ENCODE data around the gene CTSL.

The CTSL gene

DNA sequence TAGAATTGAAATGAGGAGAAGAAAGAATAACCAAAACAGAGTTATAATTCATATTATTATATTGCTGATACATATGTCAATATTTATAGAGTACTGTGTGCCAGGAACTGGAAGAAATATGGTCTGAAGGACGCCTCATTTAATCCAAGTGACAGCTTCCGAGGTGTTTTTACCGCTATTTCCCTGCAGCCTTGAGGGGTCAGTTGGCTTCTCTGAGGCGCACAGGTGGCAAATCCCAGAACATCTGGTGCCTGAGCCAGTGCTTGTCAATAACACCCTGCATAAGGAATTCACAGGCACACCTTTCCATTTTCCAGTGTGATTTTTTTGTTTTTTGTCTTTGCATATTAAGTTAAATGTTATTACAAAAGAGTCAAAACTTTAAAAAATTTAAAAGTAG is 43.3 kb upstream of the CTSL start:
- no peaks in the 10 kb centered on the region for H3K27me3 ChIP-seq (ENCODE audit: control insufficient read depth, low read length)
- no peaks in the 10 kb centered on the region for H4K20me1 ChIP-seq (ENCODE audit: control insufficient read depth, insufficient read depth, low read depth, low read length)
- no peak overlapping the region for H3K27ac ChIP-seq (ENCODE audit: low read depth, low read length)
- no peaks in the 10 kb centered on the region for H3K9me2 ChIP-seq (replicated peaks; ENCODE audit: control insufficient read depth, low read length)
- H3K79me2 ChIP-seq (ENCODE audit: control insufficient read depth, low read length), result no peaks in the 10 kb centered on the region
- H3K4me1 ChIP-seq (ENCODE audit: control insufficient read depth, low read length), result no peaks in the 10 kb centered on the region
- H3K9me3 ChIP-seq (ENCODE audit: control insufficient read depth, insufficient read depth, low read length), result no peaks in the 10 kb centered on the region
- no peaks in the 10 kb centered on the region for H3K36me3 ChIP-seq (ENCODE audit: control insufficient read depth, low read length)
- H3K4me3 ChIP-seq (ENCODE audit: low read length), result no peak overlapping the region
- no peaks in the 10 kb centered on the region for H3F3A ChIP-seq (ENCODE audit: control insufficient read depth, insufficient read depth)
- TF ChIP-seq, protein P1, sequence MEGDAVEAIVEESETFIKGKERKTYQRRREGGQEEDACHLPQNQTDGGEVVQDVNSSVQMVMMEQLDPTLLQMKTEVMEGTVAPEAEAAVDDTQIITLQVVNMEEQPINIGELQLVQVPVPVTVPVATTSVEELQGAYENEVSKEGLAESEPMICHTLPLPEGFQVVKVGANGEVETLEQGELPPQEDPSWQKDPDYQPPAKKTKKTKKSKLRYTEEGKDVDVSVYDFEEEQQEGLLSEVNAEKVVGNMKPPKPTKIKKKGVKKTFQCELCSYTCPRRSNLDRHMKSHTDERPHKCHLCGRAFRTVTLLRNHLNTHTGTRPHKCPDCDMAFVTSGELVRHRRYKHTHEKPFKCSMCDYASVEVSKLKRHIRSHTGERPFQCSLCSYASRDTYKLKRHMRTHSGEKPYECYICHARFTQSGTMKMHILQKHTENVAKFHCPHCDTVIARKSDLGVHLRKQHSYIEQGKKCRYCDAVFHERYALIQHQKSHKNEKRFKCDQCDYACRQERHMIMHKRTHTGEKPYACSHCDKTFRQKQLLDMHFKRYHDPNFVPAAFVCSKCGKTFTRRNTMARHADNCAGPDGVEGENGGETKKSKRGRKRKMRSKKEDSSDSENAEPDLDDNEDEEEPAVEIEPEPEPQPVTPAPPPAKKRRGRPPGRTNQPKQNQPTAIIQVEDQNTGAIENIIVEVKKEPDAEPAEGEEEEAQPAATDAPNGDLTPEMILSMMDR (IDR thresholded peaks at IDR 0.05; ENCODE audit: low read depth, low read length, poor library complexity, severe bottlenecking), result no peak
- TF ChIP-seq EZH2phosphoT487 (IDR thresholded peaks at IDR 0.05; ENCODE audit: borderline replicate concordance, low read length), result no peak
- H3K4me2 ChIP-seq (ENCODE audit: low read length), result no peak overlapping the region

GRCh38 chr9:87683751-87684626 is 41.9 kb upstream of the CTSL start:
- H3K36me3 ChIP-seq (ENCODE audit: control insufficient read depth, low read length), result no peaks in the 10 kb centered on the region
- no peak overlapping the region for H3K4me2 ChIP-seq (ENCODE audit: low read length)

GRCh38 chr9:87684627-87685219 is 41.2 kb upstream of the CTSL start:
- Histone ChIP-seq H3K9me3 (ENCODE audit: control insufficient read depth, insufficient read depth, low read length) (no peaks in the 10 kb centered on the region), H3K9me2 (replicated peaks; ENCODE audit: control insufficient read depth, low read length) (no peaks in the 10 kb centered on the region), H3K79me2 (ENCODE audit: control insufficient read depth, low read length) (no peaks in the 10 kb centered on the region), H3K27me3 (ENCODE audit: control insufficient read depth, low read length) (no peaks in the 10 kb centered on the region), H3K4me3 (ENCODE audit: low read length) (no peak overlapping the region), H3K27ac (ENCODE audit: low read depth, low read length) (no peak overlapping the region), H3K4me2 (ENCODE audit: low read length) (no peak overlapping the region), H3K36me3 (ENCODE audit: control insufficient read depth, low read length) (no peaks in the 10 kb centered on the region), H3F3A (ENCODE audit: control insufficient read depth, insufficient read depth) (no peaks in the 10 kb centered on the region), H4K20me1 (ENCODE audit: control insufficient read depth, insufficient read depth, low read depth, low read length) (no peaks in the 10 kb centered on the region), H3K4me1 (ENCODE audit: control insufficient read depth, low read length) (no peaks in the 10 kb centered on the region)
- TF ChIP-seq EZH2phosphoT487 (IDR thresholded peaks at IDR 0.05; ENCODE audit: borderline replicate concordance, low read length), result no peak
- TF ChIP-seq, protein P1 (IDR thresholded peaks at IDR 0.05; ENCODE audit: low read depth, low read length, poor library complexity, severe bottlenecking), result peak; percentile 59

More at GRCh38 chr9:87683751-87684626, 41.9 kb upstream of the CTSL start:
- Histone ChIP-seq H3K27me3 (ENCODE audit: control insufficient read depth, low read length) (no peaks in the 10 kb centered on the region), H3K9me2 (replicated peaks; ENCODE audit: control insufficient read depth, low read length) (no peaks in the 10 kb centered on the region), H3K27ac (ENCODE audit: low read depth, low read length) (no peak overlapping the region), H3F3A (ENCODE audit: control insufficient read depth, insufficient read depth) (no peaks in the 10 kb centered on the region), H4K20me1 (ENCODE audit: control insufficient read depth, insufficient read depth, low read depth, low read length) (no peaks in the 10 kb centered on the region), H3K9me3 (ENCODE audit: control insufficient read depth, insufficient read depth, low read length) (no peaks in the 10 kb centered on the region), H3K79me2 (ENCODE audit: control insufficient read depth, low read length) (no peaks in the 10 kb centered on the region), H3K4me3 (ENCODE audit: low read length) (no peak overlapping the region), H3K4me1 (ENCODE audit: control insufficient read depth, low read length) (no peaks in the 10 kb centered on the region)
- TF ChIP-seq EZH2phosphoT487 (IDR thresholded peaks at IDR 0.05; ENCODE audit: borderline replicate concordance, low read length), result no peak
- TF ChIP-seq, protein P1 (IDR thresholded peaks at IDR 0.05; ENCODE audit: low read depth, low read length, poor library complexity, severe bottlenecking), result no peak

All from DOHH2 (cell line).